Thoracic aorta (tissue), 2 donors: Measurements from ENCODE around the gene EFCAB9. TPM values are rescaled to one million over a fixed set of nuclear protein-coding genes. Genes with fewer than 3 reads are reported as not detected.
A peak's percentile ranks its signal among the peaks of the same experiment; 100 is the strongest.

Experiments used
- ATAC-seq: fragments of 150-250 bp; one replicate; pipeline ENCODE4 v1.8.0; 2017; ENCODE audit warnings: low read depth; ENCODE audit not compliant: insufficient number of reproducible peaks, low FRiP score
- DNase-seq: peaks from one replicate; pipeline ENCODE4 v3.0.0-alpha.2; 2020; ENCODE audit warnings: low spot score
- H3K27ac ChIP-seq, 2 donors: fragments of 200-600 bp; sonication (generic); 1 replicate in 1 of 2; 2 replicates in 1 of 2; pipeline ENCODE4 v1.5.1; 2016; ENCODE audit warnings: mild to moderate bottlenecking in 2 of 2, moderate library complexity in 2 of 2
- H3K27me3 ChIP-seq: fragments of 200-600 bp; sonication (generic); replicated peaks from 2 replicates; pipeline ENCODE4 v1.6.0; 2016; ENCODE audit warnings: mild to moderate bottlenecking; ENCODE audit not compliant: insufficient read depth
- H3K36me3 ChIP-seq: fragments of 200-600 bp; sonication (generic); one replicate; pipeline ENCODE4 v1.5.1; 2016
- H3K4me1 ChIP-seq, 2 donors: fragments of 200-600 bp; sonication (generic); 1 replicate in 1 of 2; 2 replicates in 1 of 2; pipeline versions ENCODE4 v1.5.1 to v1.6.0; 2016; ENCODE audit warnings: low read depth in 2 of 2, mild to moderate bottlenecking in 1 of 2; ENCODE audit not compliant: control insufficient read depth in 1 of 2
- H3K4me3 ChIP-seq: fragments of 200-600 bp; sonication (generic); 2 replicates; pipeline ENCODE4 v1.5.1; 2016; ENCODE audit warnings: mild to moderate bottlenecking
- H3K9me3 ChIP-seq: fragments of 200-600 bp; sonication (generic); 2 replicates; pipeline ENCODE4 v1.5.1; 2016
- total RNA-seq, 2 donors: library from RNA; depleted of rRNA; stranded (reverse); fragments of >200 nt; gene quantifications; one replicate each; pipeline versions ENCODE4 v1.1.0 to v1.2.3, GENCODE V29; 2016
- TF ChIP-seq, protein P1 (sequence below): fragments of 200-600 bp; sonication (generic); IDR thresholded peaks from one replicate; pipeline ENCODE4 v1.5.1; 2019; ENCODE audit warnings: antibody characterized with exemption

EFCAB9 gene
- total RNA-seq, 2 donors from 2014 or later, result not detected

DNA sequence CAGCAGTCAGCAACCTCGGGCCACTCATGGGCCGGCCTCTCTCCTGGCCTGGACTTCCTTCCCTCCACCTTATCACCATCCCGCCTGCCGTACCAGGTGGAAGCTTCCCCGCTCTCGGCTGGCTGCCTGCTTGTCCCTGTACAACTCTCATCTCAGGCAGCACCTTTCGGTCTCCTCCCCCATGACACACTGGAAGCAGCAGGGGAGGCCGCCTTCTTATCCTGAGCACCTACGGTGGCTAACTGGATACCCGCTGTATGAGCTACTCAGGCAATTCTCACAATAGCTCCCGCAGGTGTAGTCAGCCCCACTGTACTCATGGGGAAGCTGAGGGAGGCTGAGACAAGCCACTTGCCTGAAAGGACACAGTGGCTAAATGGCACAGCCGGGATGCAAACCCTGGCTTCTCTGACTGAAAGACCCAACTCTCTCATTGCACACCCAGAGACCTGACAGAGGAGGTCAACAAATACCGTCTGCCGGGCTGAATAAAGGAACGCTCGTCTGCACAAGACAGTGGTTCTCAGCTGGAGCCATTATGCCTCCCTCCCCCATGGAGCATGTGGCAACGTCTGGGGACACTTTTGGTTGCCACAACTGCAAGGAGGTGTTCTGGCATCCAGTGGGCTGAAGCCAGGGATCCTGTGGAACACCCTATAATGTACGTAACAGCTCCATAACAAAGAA lies 15.5 kb upstream of the EFCAB9 start:
- Histone ChIP-seq H3K4me3 (no peak overlapping the region), H3K9me3 (no peaks in the 10 kb centered on the region), H3K27me3 (no peaks in the 10 kb centered on the region), H3K36me3 (peaks cover 3% of the 10 kb centered on the region), H3K4me1 (peaks cover 0 to 3% of the 10 kb centered on the region in 2 donors), H3K27ac (no peak overlapping the region)
- TF ChIP-seq, protein P1, sequence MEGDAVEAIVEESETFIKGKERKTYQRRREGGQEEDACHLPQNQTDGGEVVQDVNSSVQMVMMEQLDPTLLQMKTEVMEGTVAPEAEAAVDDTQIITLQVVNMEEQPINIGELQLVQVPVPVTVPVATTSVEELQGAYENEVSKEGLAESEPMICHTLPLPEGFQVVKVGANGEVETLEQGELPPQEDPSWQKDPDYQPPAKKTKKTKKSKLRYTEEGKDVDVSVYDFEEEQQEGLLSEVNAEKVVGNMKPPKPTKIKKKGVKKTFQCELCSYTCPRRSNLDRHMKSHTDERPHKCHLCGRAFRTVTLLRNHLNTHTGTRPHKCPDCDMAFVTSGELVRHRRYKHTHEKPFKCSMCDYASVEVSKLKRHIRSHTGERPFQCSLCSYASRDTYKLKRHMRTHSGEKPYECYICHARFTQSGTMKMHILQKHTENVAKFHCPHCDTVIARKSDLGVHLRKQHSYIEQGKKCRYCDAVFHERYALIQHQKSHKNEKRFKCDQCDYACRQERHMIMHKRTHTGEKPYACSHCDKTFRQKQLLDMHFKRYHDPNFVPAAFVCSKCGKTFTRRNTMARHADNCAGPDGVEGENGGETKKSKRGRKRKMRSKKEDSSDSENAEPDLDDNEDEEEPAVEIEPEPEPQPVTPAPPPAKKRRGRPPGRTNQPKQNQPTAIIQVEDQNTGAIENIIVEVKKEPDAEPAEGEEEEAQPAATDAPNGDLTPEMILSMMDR, result no peak
- DNase-seq (no peak), ATAC-seq (no peak)

DNA sequence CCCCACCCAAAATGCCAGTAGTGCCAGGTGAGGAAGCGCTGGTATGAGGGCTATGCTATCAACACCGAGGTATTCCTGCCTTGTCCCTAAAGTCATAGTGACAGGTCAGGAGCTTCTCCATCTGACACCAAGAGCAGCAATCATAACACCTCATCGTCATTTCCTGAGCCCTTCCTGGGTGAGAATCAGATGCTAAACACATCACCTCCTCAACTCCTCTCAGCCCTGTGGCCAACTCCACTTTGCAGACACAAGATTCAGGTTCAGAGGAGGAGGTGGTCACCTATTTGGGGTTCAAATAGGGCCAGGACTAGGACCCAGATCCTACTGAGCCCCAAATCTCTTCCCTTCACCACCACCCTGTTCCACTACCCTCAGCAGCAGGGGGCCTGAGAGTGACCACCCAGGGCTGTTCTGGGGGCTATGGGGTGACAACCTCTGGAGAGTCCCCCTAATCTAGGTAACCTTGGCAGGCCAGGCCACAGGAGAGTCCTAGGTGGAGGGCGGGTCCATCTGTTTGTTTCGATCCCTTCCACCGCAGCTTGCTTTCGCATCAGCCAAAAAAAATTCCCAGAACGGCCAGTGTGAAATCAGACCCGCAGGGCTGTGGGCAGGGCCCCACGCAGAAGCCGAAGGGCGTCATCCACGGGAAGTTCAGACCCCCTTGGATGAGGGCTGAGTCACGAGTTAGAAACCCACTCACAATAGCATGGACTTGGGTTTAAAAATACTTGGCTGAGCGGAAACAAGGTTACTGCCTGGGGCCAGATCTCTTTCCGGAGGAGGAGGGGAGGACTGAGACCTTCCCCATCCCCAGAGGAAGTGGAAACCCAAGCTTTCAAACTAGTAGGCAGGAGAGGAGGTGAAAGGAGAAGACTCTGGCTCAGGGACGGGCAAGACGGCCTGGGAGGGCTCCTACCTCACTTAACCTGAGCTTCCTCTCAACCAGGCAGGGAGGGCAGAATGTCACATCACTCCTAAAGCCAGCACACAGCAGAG lies 14.7 kb upstream of the EFCAB9 start:
- Histone ChIP-seq H3K4me3 (peak overlapping the region; percentile 32), H3K27me3 (no peaks in the 10 kb centered on the region), H3K27ac (peak overlapping the region in 1 of 2 donors; percentile 1), H3K4me1 (peaks cover 0 to 6% of the 10 kb centered on the region in 2 donors), H3K9me3 (no peaks in the 10 kb centered on the region), H3K36me3 (peaks cover 3% of the 10 kb centered on the region)
- ATAC-seq, result no peak
- DNase-seq, result no peak
- TF ChIP-seq, protein P1, result no peak

DNA sequence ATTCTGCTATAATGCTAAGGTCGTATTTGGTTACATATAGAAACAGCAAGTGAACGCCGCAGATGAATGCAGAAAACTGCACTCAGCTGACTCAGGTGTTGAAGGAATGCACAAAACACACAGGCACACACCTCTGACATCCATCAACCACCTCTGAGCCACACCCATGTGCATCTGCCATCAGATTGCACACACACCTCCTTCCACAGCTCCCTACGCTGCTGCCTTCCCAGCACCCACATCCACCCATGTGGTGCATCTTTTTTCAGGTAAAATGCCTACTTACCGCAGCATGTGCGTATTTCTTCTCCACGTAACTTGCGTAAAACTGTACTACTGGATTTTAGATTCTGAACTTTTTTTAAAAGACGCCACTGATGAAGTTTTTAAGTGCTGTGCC lies 13.0 kb upstream of the EFCAB9 start:
- no peaks in the 10 kb centered on the region for H3K9me3 ChIP-seq
- peaks cover 3% of the 10 kb centered on the region for H3K36me3 ChIP-seq
- ATAC-seq (no peak), DNase-seq (no peak)
- H3K4me3 ChIP-seq, result no peak overlapping the region
- peaks cover 0 to 6% of the 10 kb centered on the region in 2 donors for H3K4me1 ChIP-seq
- TF ChIP-seq, protein P1, result no peak
- no peak overlapping the region for H3K27ac ChIP-seq
- H3K27me3 ChIP-seq, result no peaks in the 10 kb centered on the region

DNA sequence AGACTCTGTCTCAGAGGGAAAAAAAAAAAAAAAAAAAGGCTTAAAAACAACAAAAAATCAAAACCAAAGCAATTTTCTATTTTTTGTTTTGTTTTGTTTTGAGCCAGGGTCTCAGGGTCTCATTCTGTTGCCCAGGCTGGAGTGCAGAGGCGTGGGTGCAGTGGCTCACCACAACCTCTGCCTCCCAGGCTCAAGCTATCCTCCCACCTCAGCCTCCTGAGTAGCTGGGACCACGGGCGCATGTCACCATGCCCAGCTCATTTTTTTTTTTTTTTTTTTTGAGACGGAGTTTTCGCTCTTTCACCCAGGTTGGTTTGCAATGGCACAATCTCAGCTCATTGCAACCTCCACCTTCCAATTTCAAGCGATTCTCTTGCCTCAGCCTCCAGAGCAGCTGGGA lies 11.7 kb upstream of the EFCAB9 start:
- DNase-seq (no peak), ATAC-seq (no peak)
- TF ChIP-seq, protein P1, result no peak
- H3K36me3 ChIP-seq, result peaks cover 3% of the 10 kb centered on the region
- no peaks in the 10 kb centered on the region for H3K27me3 ChIP-seq
- H3K4me3 ChIP-seq, result no peak overlapping the region
- peaks cover 6 to 10% of the 10 kb centered on the region in 2 donors for H3K4me1 ChIP-seq
- H3K27ac ChIP-seq, result no peak overlapping the region
- H3K9me3 ChIP-seq, result no peaks in the 10 kb centered on the region

DNA sequence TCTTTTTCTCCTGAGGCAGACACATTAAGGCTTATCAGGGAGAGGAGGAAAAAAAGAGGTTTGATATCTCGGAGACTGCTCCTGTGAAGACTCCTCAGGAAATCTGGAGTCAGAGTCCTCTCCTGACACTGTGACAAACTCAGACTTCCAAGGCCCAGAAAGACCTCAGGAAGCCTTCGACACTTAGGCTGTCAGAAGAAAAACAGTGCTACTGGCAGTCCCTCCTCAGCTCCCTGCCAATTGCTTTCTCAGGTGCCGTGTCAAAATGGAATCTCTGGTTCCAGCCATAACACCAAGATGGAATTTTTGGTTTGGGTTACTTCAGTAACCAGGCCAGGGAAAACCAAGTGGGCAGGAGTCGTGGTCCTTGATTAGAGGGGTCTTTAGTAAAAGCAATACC lies 10.1 kb upstream of the EFCAB9 start:
- Histone ChIP-seq H3K27ac (no peak overlapping the region), H3K4me1 (peaks cover 6 to 13% of the 10 kb centered on the region in 2 donors), H3K4me3 (no peak overlapping the region), H3K27me3 (no peaks in the 10 kb centered on the region), H3K36me3 (peaks cover 3% of the 10 kb centered on the region), H3K9me3 (no peaks in the 10 kb centered on the region)
- no peak for DNase-seq
- no peak for ATAC-seq
- TF ChIP-seq, protein P1, result no peak
